Measurements from ENCODE around the gene FAM234A. TPM values are rescaled to one million over a fixed set of nuclear protein-coding genes. Genes with fewer than 3 reads are reported as not detected.

FAM234A gene
- total RNA-seq, 1 experiment from 2014 or later, result 94.9 TPM

GRCh38 chr16:280552-280951, 45.9 kb downstream of the FAM234A start, which contains the start of gene ARHGDIG:
Gene ARHGDIG (plus strand): TSS chr16:280591. CDS start chr16:280681, 90 bp downstream.
- peaks cover 3% of the 10 kb centered on the region; the same call in 1 of the 2 replicates for H3K27me3 ChIP-seq (ENCODE audit: insufficient read depth, low read length)

More at GRCh38 chr16:280552-280951, 45.9 kb downstream of the FAM234A start, which contains the start of gene ARHGDIG:
- Histone ChIP-seq H2AK5ac (ENCODE audit: insufficient read length, low read length) (no peak within 1 kb of the TSS), H3K4me2 (ENCODE audit: insufficient read depth, insufficient read length, low read length) (no peak within 1 kb of the TSS), H3K56ac (ENCODE audit: insufficient read length, low read depth, low read length) (no peak within 1 kb of the TSS), H3K27ac (ENCODE audit: insufficient read length, low read depth, low read length) (no peak within 1 kb of the TSS), H3T11ph (ENCODE audit: low read length) (no peak within 1 kb of the TSS), H4K20me1 (ENCODE audit: control insufficient read depth, insufficient read depth, insufficient read length) (no peaks in the 10 kb centered on the region), H2BK120ac (ENCODE audit: low read depth, low read length, poor library complexity, severe bottlenecking) (no peak within 1 kb of the TSS), H3K4ac (ENCODE audit: low read depth, low read length) (no peak within 1 kb of the TSS), H2BK12ac (ENCODE audit: insufficient read length, low read depth, low read length) (no peak within 1 kb of the TSS), H3K18ac (ENCODE audit: insufficient read length, low read depth, low read length) (no peak within 1 kb of the TSS), H3K14ac (ENCODE audit: insufficient read depth, low read length) (no peak within 1 kb of the TSS; the same call in 1 of the 2 replicates), H2BK20ac (ENCODE audit: low read depth, low read length, poor library complexity, severe bottlenecking) (no peak within 1 kb of the TSS), H4K8ac (replicated peaks; ENCODE audit: insufficient read length, low read depth, low read length) (no peak within 1 kb of the TSS), H3K4me1 (ENCODE audit: insufficient read depth, low read length) (no peaks in the 10 kb centered on the region), H4K91ac (ENCODE audit: insufficient read length, low read depth, low read length) (no peak within 1 kb of the TSS), H4K5ac (ENCODE audit: insufficient read length, low read depth, low read length) (no peak within 1 kb of the TSS), H3K79me1 (ENCODE audit: insufficient read depth, low read depth, low read length, poor library complexity, severe bottlenecking) (no peaks in the 10 kb centered on the region), H2BK5ac (ENCODE audit: insufficient read length, low read length) (no peak within 1 kb of the TSS), H3K79me2 (ENCODE audit: insufficient read depth, low read length) (no peaks in the 10 kb centered on the region), H2BK15ac (ENCODE audit: low read depth, low read length) (no peak within 1 kb of the TSS; the same call in 1 of the 2 replicates), H2AFZ (ENCODE audit: low read length) (no peak within 1 kb of the TSS), H3K23ac (ENCODE audit: insufficient read length, low read depth, low read length) (no peak within 1 kb of the TSS), H3K23me2 (ENCODE audit: insufficient read length, low read depth, low read length, poor library complexity, severe bottlenecking) (peaks cover 3% of the 10 kb centered on the region), H3K9me3 (ENCODE audit: control insufficient read depth, low read depth, low read length) (no peaks in the 10 kb centered on the region), H3K9ac (ENCODE audit: extremely low read depth, insufficient read length, low read length) (no peak within 1 kb of the TSS)
- Mint-ChIP-seq H3K4me1 (no peaks in the 10 kb centered on the region), H3K27ac (no peak within 1 kb of the TSS), H3K27me3 (ENCODE audit: low read depth) (peaks cover 51% of the 10 kb centered on the region), H3K4me3 (peak within 1 kb of the TSS; percentile 58 to 78), H3K9me3 (peaks cover 0 to 4% of the 10 kb centered on the region in 2 experiments; a peak in 1 of 5 replicates), H3K36me3 (ENCODE audit: insufficient read depth in 1 of 3, low read depth in 3 of 3) (no peaks in the 10 kb centered on the region; a peak in 1 of 7 replicates)
- no CpG with 5 or more reads among the region's 54 CpGs for WGBS (ENCODE audit: extremely low coverage, insufficient read length, low lambda C conversion rate)
- no peak for DNase-seq
- no peak for TF ChIP-seq CTCF (conservative IDR thresholded peaks at IDR 0.05)

Data from H9 (cell line).